NCI-H1048 (cell line): ENCODE data around the gene SCYL2.

Source experiments
- DNase-seq: peaks from one replicate; lab custom pipeline; 2025; lab: John Stamatoyannopoulos, UW

Gene SCYL2

GRCh38 chr12:100376161-100376560 lies 109.2 kb downstream of the SCYL2 start:
- DNase-seq, result no peak

GRCh38 chr12:100381379-100381778 lies 114.4 kb downstream of the SCYL2 start:
- no peak for DNase-seq

- DNase-seq, result no peak
Measured at GRCh38 chr12:100382338-100382737, 115.4 kb downstream of the SCYL2 start.

- no peak for DNase-seq
Measured at GRCh38 chr12:100383586-100384558, 116.9 kb downstream of the SCYL2 start.

- no peak for DNase-seq
Measured at GRCh38 chr12:100384559-100384935, 117.6 kb downstream of the SCYL2 start.

GRCh38 chr12:100388382-100388781 lies 121.4 kb downstream of the SCYL2 start:
- DNase-seq, result no peak
